C4-2B (cell line): ENCODE data around the gene ACTR3C.

Source experiments
- H3K27ac ChIP-seq: fragments of 450-650 bp; 2 replicates; pipeline ENCODE4 v1.5.1; 2017
- ZFX ChIP-seq: fragments of 450-650 bp; IDR thresholded peaks from 2 replicates; pipeline ENCODE4 v1.6.1; 2017
- TF ChIP-seq, protein P1 (sequence below): fragments of 450-650 bp; conservative IDR thresholded peaks from 2 replicates; pipeline ENCODE4 v1.5.1; 2017; ENCODE audit warnings: mild to moderate bottlenecking

Gene ACTR3C

DNA sequence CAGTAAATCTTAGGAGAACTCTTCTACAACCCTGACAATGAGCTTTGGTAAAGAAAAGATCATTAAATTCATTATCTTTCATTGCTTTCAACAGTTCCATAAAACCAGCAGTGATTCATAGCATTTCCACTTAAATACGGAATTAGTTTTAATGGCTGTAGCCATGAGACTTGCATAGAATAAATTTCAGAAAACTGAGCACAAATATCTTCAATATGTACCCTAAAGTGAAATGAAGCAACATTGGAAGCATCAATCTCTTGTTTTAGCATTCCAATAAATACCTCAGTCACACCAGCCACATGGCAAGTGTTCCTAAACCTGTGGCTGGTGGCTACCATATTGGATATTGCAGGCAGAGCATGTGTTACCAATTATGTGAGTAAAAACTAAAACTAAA is 21.7 kb upstream of the ACTR3C start:
- no peak for TF ChIP-seq ZFX
- TF ChIP-seq, protein P1, sequence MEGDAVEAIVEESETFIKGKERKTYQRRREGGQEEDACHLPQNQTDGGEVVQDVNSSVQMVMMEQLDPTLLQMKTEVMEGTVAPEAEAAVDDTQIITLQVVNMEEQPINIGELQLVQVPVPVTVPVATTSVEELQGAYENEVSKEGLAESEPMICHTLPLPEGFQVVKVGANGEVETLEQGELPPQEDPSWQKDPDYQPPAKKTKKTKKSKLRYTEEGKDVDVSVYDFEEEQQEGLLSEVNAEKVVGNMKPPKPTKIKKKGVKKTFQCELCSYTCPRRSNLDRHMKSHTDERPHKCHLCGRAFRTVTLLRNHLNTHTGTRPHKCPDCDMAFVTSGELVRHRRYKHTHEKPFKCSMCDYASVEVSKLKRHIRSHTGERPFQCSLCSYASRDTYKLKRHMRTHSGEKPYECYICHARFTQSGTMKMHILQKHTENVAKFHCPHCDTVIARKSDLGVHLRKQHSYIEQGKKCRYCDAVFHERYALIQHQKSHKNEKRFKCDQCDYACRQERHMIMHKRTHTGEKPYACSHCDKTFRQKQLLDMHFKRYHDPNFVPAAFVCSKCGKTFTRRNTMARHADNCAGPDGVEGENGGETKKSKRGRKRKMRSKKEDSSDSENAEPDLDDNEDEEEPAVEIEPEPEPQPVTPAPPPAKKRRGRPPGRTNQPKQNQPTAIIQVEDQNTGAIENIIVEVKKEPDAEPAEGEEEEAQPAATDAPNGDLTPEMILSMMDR: no peak
- H3K27ac ChIP-seq: no peak overlapping the region

DNA sequence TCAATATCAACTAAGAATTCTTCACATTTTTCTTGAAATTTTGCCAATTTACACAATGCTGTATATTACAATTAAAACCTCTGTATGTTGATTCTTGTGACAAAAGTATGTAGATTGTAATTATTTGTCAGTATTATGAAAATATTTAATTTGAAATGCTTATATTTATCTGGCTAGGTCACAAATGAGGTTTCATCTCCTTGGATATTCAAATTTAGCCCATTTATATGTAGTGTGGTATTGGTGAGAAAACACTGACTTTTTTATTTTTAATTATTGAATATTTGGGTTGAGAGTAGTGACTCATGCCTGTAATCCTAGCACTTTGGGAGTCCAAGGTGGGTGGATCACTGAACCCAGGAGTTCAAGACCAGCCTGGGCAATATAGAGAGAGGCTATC is 21.0 kb upstream of the ACTR3C start:
- no peak overlapping the region for H3K27ac ChIP-seq
- no peak for TF ChIP-seq ZFX
- TF ChIP-seq, protein P1: no peak

DNA sequence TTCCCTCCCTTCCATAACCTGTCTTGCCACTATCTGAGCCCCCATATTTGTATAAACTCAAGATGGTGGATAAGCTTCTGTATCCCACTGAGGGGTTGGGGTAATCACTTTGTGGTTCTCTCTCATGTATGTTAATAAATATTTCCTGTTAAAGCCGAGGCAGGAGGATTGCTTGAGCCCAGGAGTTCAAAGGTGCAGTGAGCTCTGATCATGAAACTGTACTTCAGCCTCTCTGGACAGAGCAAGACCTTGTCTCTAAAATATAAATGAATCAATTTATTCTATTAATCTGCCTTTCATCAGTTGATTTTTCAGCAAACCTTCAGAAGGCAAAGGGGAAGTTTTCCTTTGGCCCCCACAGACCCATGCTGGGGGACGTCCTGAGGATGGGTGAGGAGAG is 19.9 kb upstream of the ACTR3C start:
- H3K27ac ChIP-seq: no peak overlapping the region
- TF ChIP-seq, protein P1: no peak
- no peak for TF ChIP-seq ZFX

DNA sequence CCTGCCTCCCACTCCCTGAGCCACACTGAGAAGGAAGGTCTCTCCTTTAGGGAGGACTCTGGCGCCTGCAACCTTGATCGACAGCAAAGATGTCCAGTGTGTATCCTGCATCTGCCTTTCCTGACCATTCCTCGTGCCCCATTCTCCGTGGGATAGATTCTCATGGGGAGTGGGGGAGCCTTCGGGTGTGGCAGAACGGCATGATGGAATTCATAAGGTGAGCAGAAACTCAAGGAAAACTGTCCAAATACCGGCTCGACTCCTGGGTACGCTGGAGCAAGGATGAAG is 18.7 kb upstream of the ACTR3C start:
- H3K27ac ChIP-seq: no peak overlapping the region
- TF ChIP-seq, protein P1: no peak
- no peak for TF ChIP-seq ZFX

DNA sequence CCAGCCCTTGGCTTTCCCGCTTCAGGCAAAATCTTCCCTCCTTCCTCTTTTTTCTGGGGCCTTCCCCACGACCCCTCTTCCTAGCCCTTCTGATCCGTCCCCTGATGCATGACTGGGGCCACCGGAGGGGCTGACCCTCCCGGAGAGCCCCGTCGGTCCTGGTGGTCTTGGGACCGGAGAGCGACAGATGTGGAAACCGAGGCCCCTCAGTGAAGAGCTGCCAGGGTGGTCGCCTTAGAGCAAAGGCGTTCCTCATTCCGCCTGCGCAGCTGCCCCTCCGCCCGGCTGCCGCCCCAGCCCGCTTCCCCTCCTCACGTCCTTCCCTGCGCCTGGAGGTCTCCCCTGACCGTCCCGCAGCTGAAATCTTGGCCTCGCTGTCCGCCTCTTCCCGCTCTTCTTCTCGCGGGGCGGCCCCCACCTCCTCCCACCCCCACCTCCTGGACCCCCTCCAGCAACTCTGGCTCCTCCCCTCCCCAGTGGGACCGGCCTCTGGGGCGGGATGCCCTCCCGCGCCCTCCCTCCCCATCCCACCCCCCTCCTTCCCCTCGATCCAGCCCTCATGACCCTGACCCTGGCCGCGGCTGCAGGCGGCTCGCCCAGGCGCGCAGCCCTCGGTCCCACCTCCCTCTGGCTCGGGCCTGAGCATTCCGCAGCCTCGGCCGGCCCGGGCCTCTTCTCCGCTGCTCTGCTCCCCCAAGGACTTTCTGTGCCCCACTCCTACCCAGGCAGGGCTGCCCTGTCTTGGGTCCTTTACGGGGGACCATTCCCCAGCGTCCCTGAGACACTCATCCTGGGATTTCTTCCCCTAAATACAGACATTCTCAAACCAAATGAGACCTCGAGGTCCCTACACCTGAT is 18.1 kb upstream of the ACTR3C start, which contains the start of gene RARRES2:
Gene RARRES2 (minus strand): TSS at position 367 of the 858 bp plus-strand sequence. CDS start 1,020 bp downstream, outside the sequence.
- H3K27ac ChIP-seq: no peak within 1 kb of the TSS
- TF ChIP-seq ZFX: no peak
- TF ChIP-seq, protein P1: no peak

DNA sequence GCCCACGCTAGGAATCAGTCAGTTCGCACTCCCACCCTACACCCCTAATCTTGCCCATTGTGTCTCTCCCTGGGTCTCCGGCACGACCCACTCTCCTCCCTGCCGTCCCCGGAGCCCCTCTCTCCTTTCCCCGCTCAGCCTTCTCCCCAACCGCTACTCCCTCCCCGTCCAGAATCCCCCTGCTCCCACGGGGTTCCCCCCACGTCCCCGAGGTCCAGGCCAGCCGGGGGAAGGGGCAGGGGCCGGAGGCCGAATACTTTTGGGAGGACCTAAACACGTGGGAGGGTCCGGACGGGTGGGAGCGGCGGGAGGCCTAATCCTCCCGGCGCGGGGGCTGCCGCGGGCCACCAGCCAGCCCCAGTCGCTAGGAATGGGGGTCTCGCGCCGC is 17.5 kb upstream of the ACTR3C start:
- TF ChIP-seq, protein P1: no peak
- TF ChIP-seq ZFX: no peak
- H3K27ac ChIP-seq: no peak overlapping the region

DNA sequence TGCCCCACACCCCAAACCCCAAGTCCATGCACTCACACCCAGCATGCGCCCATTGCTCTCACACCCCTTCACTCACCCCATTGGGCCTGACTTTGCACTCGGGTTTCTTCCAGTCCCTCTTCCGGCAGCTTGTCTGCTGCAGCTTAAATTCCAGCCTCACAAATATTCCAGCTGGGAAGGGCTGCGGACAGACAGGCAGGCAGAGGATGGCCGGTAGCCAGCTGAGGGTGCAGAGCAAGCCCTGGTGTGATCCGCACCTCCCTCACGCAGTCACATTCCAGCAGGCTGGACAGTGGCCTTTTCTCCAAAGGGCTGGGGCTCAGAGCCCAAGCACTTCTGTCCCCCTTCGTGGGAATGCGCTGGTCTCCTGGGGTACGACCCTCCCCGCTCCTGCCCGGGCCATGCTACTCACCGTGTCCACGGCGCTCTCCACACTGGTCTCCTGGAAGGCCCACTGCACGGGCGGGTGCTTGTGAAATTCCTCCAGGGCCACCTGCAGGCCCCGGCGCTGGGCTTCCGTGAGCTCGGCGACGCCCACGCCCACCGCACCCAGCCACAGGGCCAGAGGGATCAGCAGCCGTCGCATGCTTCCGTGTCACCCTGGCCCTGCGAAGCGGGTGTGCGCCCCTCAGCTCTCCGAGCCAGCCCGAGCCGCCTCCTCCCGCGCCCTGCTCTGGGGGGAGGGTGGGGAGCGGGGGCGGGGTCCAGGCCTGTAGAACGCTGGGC is 16.8 kb upstream of the ACTR3C start:
- TF ChIP-seq, protein P1: no peak
- no peak for TF ChIP-seq ZFX
- no peak overlapping the region for H3K27ac ChIP-seq
